ENCODE measurements around the gene ERC1. TPM values are rescaled to one million over a fixed set of nuclear protein-coding genes. Genes with fewer than 3 reads are reported as not detected.

The ERC1 gene
- total and polyA plus RNA-seq, 2 of the 4 experiments (the other 2 are of a cell fraction): 11.6 to 25.6 TPM

DNA sequence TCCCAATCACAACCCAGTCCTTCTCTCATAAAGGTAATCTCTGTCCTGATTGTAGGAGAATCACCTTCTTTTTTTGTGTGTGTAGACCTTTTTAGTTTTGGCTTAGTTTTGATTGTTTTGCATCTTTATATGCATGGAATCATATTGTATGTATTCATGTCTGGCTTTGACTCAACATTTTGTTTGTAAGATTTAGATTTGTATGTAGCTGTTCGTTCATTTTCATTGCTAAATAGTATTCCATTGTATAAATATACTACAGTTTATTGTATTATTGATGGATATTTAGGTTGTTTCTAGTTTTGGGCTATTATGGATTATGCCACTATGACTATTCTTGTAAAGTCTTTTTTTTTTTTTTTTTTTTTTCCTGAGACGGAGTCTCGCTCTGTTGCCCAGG, 10.5 kb downstream of the ERC1 start:
- H3K18ac ChIP-seq (ENCODE audit: low read depth, low read length): no peak overlapping the region
- DNase-seq: no peak
- H2AFZ ChIP-seq (replicated peaks; ENCODE audit: low read length, poor library complexity): no peak overlapping the region
- no peak overlapping the region for H2BK120ac ChIP-seq (ENCODE audit: low read depth, low read length)
- POLR2A ChIA-PET (ENCODE audit: unreplicated experiment): no interaction called here
- no peak overlapping the region for H2BK15ac ChIP-seq (ENCODE audit: low read depth, low read length)
- TF ChIP-seq RAD21 (IDR thresholded peaks at IDR 0.05; ENCODE audit: low read length) (no peak), MXI1 (IDR thresholded peaks at IDR 0.05; ENCODE audit: borderline replicate concordance, low read depth, low read length) (no peak), SMC3 (IDR thresholded peaks at IDR 0.05; ENCODE audit: low read depth, low read length) (no peak), FOS (IDR thresholded peaks at IDR 0.05; ENCODE audit: low read depth, low read length) (no peak), BHLHE40 (IDR thresholded peaks at IDR 0.05; ENCODE audit: low read depth, low read length) (no peak)
- TF ChIP-seq, protein P1, sequence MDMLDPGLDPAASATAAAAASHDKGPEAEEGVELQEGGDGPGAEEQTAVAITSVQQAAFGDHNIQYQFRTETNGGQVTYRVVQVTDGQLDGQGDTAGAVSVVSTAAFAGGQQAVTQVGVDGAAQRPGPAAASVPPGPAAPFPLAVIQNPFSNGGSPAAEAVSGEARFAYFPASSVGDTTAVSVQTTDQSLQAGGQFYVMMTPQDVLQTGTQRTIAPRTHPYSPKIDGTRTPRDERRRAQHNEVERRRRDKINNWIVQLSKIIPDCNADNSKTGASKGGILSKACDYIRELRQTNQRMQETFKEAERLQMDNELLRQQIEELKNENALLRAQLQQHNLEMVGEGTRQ (IDR thresholded peaks at IDR 0.05; ENCODE audit: low read depth, low read length): no peak
- TF ChIP-seq, protein P2, sequence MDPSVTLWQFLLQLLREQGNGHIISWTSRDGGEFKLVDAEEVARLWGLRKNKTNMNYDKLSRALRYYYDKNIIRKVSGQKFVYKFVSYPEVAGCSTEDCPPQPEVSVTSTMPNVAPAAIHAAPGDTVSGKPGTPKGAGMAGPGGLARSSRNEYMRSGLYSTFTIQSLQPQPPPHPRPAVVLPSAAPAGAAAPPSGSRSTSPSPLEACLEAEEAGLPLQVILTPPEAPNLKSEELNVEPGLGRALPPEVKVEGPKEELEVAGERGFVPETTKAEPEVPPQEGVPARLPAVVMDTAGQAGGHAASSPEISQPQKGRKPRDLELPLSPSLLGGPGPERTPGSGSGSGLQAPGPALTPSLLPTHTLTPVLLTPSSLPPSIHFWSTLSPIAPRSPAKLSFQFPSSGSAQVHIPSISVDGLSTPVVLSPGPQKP (IDR thresholded peaks at IDR 0.05; ENCODE audit: borderline replicate concordance, low read depth, low read length): no peak
- H3K36me3 ChIP-seq (ENCODE audit: control insufficient read depth, insufficient read depth, low read length): peaks cover 4% of the 10 kb centered on the region
- H3K4ac ChIP-seq (ENCODE audit: low read depth, low read length): no peak overlapping the region
- no peak overlapping the region for H4K91ac ChIP-seq (ENCODE audit: insufficient read depth, low read depth, low read length)
- H3K4me3 ChIP-seq (ENCODE audit: insufficient read depth, low read depth, low read length): no peak overlapping the region
- no peak for ATAC-seq (ENCODE audit: low read depth)
- H4K5ac ChIP-seq (ENCODE audit: low read depth, low read length): no peak overlapping the region
- H2AK5ac ChIP-seq (ENCODE audit: low read depth, low read length): no peak overlapping the region
- no peak overlapping the region for H3K14ac ChIP-seq (replicated peaks; ENCODE audit: low read depth, low read length)
- H2BK5ac ChIP-seq (ENCODE audit: low read depth, low read length, poor library complexity, severe bottlenecking): no peak overlapping the region
- dilution Hi-C loops (cut with HindIII; ENCODE audit: low sequenced_read_pairs, unreplicated experiment): no loop called here
- H3K79me1 ChIP-seq (ENCODE audit: low read depth in 1 of 2, low read length in 2 of 2): peaks cover 28 to 66% of the 10 kb centered on the region in 2 experiments
- H4K8ac ChIP-seq (ENCODE audit: low read depth in 2 of 2, low read length in 2 of 2): no peak overlapping the region
- no peaks in the 10 kb centered on the region for H3K27me3 ChIP-seq (ENCODE audit: control insufficient read depth, insufficient read depth, low read length)
- CTCF ChIA-PET: no interaction called here
- no peak overlapping the region for H3K27ac ChIP-seq (ENCODE audit: insufficient read depth, low read length)
- peaks cover 32% of the 10 kb centered on the region for H4K20me1 ChIP-seq (ENCODE audit: insufficient read depth, low read length)
- no peak overlapping the region for H2AK9ac ChIP-seq (replicated peaks; ENCODE audit: low read depth, low read length, poor library complexity)
- H3K9ac ChIP-seq (ENCODE audit: low read depth, low read length): no peak overlapping the region
- intact Hi-C loops (cut with micrococcal nuclease): no loop called here
- no peak overlapping the region for H2BK20ac ChIP-seq (ENCODE audit: low read depth, low read length)
- no peak overlapping the region for H3K23ac ChIP-seq (ENCODE audit: low read depth, low read length)
- H3K4me1 ChIP-seq (ENCODE audit: control insufficient read depth, insufficient read depth, low read length): peaks cover 5% of the 10 kb centered on the region
- peaks cover 6% of the 10 kb centered on the region for H3K9me1 ChIP-seq (ENCODE audit: insufficient read depth, low read length)
- H3K56ac ChIP-seq (ENCODE audit: extremely low read depth, insufficient read depth, low read length): no peak overlapping the region
- in situ Hi-C loops (cut with MboI; ENCODE audit: low sequenced_read_pairs): no loop called here
- H3K4me2 ChIP-seq (ENCODE audit: low read depth, low read length): no peak overlapping the region
- BruUV-seq (replicated peaks): no TSS peak
- no peaks in the 10 kb centered on the region for H3K9me3 ChIP-seq (ENCODE audit: control insufficient read depth, insufficient read depth, low read length)
- no CpG with 5 or more reads among the region's 3 CpGs for WGBS, 2 experiments (ENCODE audit: extremely low coverage in 2 of 2, insufficient read length in 1 of 2)
